GM18873 (cell line): ENCODE results near the gene SCOC.
"Not testable (repeated sequence)": the region's sequence is repeated elsewhere in the genome, so short reads cannot be mapped to it uniquely, and the experiment has no call there.

Experiments used
- ATAC-seq: cut with Tn5 transposase; IDR thresholded peaks from one replicate; pipeline ENCODE4 v1.9.1; 2021; ENCODE audit warnings: mild to moderate bottlenecking, moderate library complexity, moderate number of reproducible peaks; ENCODE audit not compliant: unreplicated experiment, low FRiP score

SCOC gene

DNA sequence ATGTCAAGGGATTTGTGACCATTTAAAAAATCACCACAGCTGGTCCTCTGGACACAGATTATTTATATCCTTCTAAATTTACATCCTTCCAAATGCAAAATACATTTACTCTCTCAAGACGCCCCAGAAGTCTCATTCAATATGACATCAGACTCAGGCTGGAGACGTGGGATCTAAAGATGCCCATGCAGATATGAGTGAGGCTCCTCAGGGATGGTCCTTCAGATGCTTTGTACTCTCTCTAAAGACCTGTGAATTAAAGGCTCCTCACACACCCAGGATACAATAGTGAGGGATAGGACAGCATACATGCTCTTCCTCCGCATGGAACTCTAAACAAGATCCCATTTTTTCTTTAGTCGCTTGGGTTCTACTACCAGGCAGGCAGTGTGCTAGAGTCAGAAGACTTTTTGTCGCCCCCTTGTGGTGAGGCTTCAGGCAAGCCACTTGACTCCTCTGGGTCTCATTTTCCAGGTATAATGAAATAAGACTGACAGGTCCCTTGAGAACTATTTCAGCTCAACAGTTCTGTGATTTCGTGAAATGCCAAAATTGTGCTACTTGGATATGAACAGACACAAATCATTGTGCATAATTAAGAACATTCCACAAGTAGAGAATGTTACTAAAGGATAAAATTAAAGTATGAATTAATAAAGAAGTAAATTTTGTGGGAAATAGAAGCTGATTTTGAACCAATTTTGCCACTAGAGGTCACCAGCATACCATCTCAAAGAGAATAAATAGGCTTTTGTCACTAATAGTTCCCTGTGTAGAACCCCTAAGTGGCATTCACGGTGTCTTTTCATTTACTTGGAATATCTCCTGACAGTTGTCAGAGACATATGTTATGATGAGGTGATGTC, 13.7 kb upstream of the SCOC start:
- peak; percentile 93 for ATAC-seq

DNA sequence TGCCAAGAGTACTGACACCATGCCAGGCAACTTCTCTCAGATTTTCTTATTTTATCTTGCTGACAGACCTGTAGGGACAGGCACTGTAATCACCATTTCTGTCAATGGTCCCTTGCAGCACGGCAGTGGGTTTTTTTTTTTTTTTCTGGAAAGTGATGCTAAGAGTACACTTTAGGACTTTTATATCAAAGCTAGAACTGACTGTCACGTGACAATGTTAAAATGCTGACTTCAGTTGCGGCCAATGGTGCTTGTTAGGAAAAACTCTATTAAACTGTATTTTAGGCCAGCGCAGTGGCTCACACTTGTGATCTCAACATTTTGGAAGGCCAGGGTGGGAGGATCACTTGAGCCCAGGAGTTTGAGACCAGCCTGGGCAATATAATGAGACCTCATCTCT, 12.3 kb upstream of the SCOC start:
- ATAC-seq: no peak

GRCh38 chr4:140363051-140363450, 10.4 kb upstream of the SCOC start:
- no peak for ATAC-seq

DNA sequence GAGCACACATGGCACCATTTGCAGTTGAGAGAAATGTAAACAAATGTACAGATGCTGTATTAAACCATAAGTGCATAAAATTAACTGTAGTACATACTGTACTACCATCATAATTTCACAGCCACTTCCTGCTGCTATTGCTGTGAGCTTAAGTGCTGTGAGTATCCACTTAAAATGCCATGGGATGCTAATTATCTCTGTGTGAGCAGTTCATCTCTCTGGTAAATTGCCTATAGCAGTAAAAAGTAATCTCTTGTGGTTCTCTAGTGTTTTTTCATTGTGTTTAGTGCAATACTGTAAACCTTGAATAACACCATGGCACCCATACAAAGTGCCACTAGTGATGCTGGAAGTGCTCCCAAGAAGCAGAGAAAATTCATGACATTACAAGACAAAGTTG, 9.9 kb upstream of the SCOC start:
- no peak for ATAC-seq

GRCh38 chr4:140367738-140368137, 5.7 kb upstream of the SCOC start:
- no peak for ATAC-seq

DNA sequence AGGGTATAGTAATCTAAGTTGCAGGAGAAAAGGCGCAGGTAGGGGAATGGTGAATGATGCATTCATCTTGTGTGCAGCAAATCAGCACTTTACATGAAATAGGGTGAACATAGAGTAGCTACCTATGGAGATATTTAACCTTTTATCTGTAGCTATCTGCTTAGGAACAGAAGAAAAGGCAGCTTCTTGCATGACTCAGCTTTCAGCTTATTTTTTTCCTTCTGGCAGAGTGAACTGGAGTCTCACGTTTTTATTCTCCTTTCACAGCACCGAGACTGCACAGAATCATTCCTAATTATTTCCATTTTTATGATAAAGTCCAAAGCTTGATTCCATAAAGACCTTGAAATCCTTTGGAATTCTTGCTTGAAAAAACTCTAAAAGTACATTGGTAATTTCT, 4.8 kb upstream of the SCOC start:
- ATAC-seq: no peak

GRCh38 chr4:140372751-140373327, 607 bp upstream of the SCOC start:
- peak; percentile 45 for ATAC-seq

DNA sequence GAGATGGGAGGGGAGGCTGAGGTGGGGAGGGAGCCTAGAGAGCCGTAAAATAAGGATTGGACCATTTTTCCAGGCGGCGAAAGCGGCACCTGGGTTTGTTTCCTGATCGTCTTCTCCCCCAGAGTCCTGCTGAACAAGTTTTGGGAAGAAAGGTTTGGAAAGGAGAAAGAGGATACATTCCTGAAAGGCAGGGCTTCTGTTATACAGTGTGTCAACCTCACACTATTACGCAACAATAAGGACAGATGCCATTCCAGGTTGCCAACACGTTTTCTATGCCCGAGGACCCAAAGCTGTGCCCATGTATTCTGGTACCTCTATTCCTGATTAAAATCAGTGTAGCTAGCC, 658 bp downstream of the SCOC start:
- ATAC-seq: no peak

GRCh38 chr4:140382732-140383131, 9.3 kb downstream of the SCOC start:
- no peak for ATAC-seq

DNA sequence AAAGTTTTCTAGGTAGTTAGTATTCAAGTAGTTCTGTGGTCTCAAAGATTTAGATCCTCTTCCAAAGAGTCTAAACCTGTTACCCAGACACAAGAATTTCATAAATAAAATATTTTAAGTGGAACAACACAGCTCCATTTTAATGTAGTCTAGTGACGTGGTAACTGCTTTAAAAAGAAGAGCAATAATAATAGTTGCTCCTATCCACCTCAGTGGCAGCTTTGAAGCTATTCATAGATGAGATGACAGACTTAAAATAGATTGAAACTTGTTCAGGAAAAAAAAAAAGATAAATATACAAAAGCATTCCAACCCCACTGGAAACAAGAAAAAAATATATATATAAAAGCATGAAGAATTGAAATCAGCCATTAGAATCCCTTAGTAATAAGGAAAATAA, 14.6 kb downstream of the SCOC start:
- ATAC-seq: no peak

- no peak for ATAC-seq
Observed at GRCh38 chr4:140395668-140396067, 22.2 kb downstream of the SCOC start.

GRCh38 chr4:140400111-140400510, 26.7 kb downstream of the SCOC start:
- ATAC-seq: no peak

- ATAC-seq: no peak
Observed at GRCh38 chr4:140406292-140406691, 32.8 kb downstream of the SCOC start.

DNA sequence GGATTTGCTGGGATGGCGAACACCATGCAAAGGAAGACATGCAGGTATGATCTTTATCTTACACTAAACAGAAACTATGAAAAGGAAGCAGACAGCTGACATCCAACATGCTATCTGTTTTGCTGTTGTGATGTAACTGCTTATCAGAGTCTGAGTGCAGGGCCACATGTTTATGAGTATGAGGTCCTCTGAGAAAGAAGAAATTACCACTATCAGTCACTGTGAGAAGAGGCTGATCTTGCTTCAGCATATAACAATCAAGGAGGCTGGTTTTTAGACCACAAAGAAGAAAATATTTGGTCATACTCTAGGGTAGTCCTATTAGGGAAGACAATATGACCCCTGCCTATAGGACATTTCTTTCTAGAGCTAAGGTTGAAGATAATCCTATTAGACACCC, 35.5 kb downstream of the SCOC start:
- no peak for ATAC-seq

DNA sequence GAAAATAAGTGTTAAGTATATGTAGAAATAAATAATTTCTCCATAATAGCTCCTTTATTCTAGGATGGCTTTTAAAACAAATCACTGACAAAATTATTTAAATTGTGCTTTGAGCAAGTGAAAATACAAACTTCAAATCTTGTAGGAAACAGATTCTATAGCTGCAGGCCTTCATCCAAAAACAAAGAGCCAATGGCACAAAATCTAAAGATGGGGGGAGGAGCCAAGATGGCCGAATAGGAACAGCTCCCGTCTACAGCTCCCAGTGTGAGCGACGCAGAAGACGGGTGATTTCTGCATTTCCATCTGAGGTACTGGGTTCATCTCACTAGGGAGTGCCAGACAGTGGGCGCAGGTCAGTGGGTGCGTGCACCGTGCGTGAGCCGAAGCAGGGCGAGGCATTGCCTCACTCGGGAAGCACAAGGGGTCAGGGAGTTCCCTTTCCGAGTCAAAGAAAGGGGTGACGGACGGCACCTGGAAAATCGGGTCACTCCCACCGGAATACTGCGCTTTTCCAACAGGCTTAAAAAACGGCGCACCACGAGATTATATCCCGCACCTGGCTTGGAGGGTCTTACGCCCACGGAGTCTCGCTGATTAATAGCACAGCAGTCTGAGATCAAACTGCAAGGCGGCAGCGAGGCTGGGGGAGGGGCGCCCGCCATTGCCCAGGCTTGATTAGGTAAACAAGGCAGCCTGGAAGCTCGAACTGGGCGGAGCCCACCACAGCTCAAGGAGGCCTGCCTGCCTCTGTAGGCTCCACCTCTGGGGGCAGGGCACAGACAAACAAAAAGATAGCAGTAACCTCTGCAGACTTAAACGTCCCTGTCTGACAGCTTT, 39.9 kb downstream of the SCOC start:
- ATAC-seq: not testable (repeated sequence)

DNA sequence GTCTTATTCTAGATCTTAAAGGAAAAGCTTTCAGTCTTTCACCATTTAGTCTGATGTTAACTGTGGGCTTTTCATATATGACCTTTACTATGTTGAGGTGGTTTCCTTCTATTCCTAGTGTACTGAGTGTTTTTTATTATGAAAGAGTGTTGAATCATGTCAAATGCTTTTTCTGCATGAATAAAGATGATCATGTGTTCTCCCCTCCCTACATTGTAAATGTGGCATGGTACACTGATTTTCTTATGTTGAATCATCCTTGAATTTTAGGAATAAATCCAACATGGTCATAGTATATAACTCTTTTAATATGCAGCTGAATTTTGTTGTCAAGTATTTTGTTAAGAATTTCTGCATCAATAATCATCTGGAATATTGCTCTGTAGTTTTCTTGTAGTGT, 49.7 kb downstream of the SCOC start:
- no peak for ATAC-seq

DNA sequence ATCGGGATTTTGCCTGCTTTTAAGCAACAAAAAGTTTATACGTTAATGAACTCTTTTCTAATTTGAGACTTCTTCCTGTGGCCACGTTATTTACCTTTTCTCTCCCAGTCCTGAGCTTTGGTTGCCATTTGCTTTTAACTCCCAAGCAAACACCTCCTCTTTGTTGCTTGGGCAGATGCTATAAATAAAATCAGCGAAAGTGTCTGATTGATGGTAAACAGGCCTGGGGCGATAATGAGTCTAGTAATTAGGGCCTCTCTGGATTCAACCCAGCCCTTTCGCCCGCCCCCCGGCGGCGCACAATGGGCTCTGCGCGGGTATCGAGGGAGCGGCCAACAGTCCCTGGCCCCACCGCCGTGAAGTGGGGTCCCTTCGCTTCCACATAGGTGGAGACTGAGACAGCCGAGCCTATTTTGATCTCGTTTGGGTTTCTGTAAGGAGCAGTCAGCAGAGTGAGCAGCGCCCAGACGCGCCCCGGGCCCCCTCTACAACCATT, 53.2 kb downstream of the SCOC start:
- no peak for ATAC-seq

GRCh38 chr4:140427106-140427918, 53.9 kb downstream of the SCOC start, which contains the start of gene CLGN:
Gene CLGN (minus strand): TSS chr4:140427648. CDS start chr4:140413078, 14,570 bp downstream.
- no peak for ATAC-seq

GRCh38 chr4:140427919-140428471, 54.5 kb downstream of the SCOC start:
- no peak for ATAC-seq
